ENCODE results near the gene ZNF385B.
"Not testable (repeated sequence)": the region's sequence is repeated elsewhere in the genome, so short reads cannot be mapped to it uniquely, and the experiment has no call there.

Gene ZNF385B

DNA sequence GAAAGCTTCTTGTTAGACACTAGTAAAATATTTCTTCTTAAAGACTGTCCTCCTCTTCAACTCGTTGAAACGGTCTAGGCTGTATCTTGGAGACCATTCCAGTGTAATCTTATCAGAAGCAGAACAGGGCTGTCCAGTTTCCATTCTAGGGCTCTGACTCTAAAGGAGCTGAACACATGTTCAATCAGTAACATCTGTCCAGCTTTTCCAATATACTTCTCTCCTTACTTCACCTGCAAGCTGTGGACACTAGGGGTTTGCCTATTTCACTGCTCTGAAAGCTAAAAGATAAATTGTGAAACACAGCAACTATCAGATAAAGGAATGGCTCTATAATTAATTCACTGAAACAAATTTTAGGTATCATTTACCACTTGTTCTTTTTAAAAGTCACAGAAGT lies 73.8 kb downstream of the ZNF385B start:
- in situ Hi-C loops (cut with MboI; ENCODE audit: low pct_unique_long_range_greater_than_20kb, low sequenced_read_pairs, unreplicated experiment), result no loop called here
- DNase-seq (ENCODE audit: low spot score), result no peak
- TF ChIP-seq CTCF (IDR thresholded peaks at IDR 0.05; ENCODE audit: extremely low read depth, insufficient read depth, missing control alignments), result no peak

DNA sequence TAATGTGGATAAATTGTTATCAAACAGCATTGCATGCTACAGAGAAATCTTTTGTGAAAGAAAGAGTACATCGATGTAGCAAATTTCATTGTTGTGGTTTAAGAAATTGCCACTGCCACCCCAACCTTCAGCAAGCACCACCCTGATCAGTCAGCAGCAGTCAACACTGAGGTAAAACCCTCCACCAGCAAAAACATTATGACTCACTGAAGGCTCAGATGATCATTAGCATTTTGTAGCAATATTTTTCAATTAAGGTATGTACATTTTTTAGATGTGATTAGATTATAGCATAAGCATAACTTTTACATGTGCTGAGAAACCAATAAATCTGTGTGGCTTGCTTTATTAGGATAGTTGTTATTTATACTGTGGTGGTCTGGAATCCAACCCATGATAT lies 75.5 kb downstream of the ZNF385B start:
- TF ChIP-seq CTCF (IDR thresholded peaks at IDR 0.05; ENCODE audit: extremely low read depth, insufficient read depth, missing control alignments), result no peak
- no peak for DNase-seq (ENCODE audit: low spot score)
- in situ Hi-C loops (cut with MboI; ENCODE audit: low pct_unique_long_range_greater_than_20kb, low sequenced_read_pairs, unreplicated experiment), result no loop called here

- DNase-seq (ENCODE audit: low spot score); in situ Hi-C loops (cut with MboI; ENCODE audit: low pct_unique_long_range_greater_than_20kb, low sequenced_read_pairs, unreplicated experiment): not testable (repeated sequence)
Observed at GRCh38 chr2:179782346-179782745, 79.1 kb downstream of the ZNF385B start.

- in situ Hi-C loops (cut with MboI; ENCODE audit: low pct_unique_long_range_greater_than_20kb, low sequenced_read_pairs, unreplicated experiment), result no loop called here
- no peak for DNase-seq (ENCODE audit: low spot score)
- no peak for TF ChIP-seq CTCF (IDR thresholded peaks at IDR 0.05; ENCODE audit: extremely low read depth, insufficient read depth, missing control alignments)
Observed at GRCh38 chr2:179773986-179774385, 87.4 kb downstream of the ZNF385B start.

- no peak for TF ChIP-seq CTCF (IDR thresholded peaks at IDR 0.05; ENCODE audit: extremely low read depth, insufficient read depth, missing control alignments)
- in situ Hi-C loops (cut with MboI; ENCODE audit: low pct_unique_long_range_greater_than_20kb, low sequenced_read_pairs, unreplicated experiment), result no loop called here
Observed at GRCh38 chr2:179772346-179772745, 89.1 kb downstream of the ZNF385B start.

GRCh38 chr2:179771791-179772190 lies 89.6 kb downstream of the ZNF385B start:
- TF ChIP-seq CTCF (IDR thresholded peaks at IDR 0.05; ENCODE audit: extremely low read depth, insufficient read depth, missing control alignments), result no peak
- in situ Hi-C loops (cut with MboI; ENCODE audit: low pct_unique_long_range_greater_than_20kb, low sequenced_read_pairs, unreplicated experiment), result no loop called here
- no peak for DNase-seq (ENCODE audit: low spot score)

More at GRCh38 chr2:179772346-179772745, 89.1 kb downstream of the ZNF385B start:
- DNase-seq (ENCODE audit: low spot score), result no peak

- no peak for TF ChIP-seq CTCF (IDR thresholded peaks at IDR 0.05; ENCODE audit: extremely low read depth, insufficient read depth, missing control alignments)
- in situ Hi-C loops (cut with MboI; ENCODE audit: low pct_unique_long_range_greater_than_20kb, low sequenced_read_pairs, unreplicated experiment), result no loop called here
- DNase-seq (ENCODE audit: low spot score), result no peak
Observed at GRCh38 chr2:179770029-179770428, 91.4 kb downstream of the ZNF385B start.
